HepG2 (cell line): ENCODE results near the gene SPP2. TPM values are rescaled to one million over a fixed set of nuclear protein-coding genes. Genes with fewer than 3 reads are reported as not detected.

ENCODE experiments used
- ATAC-seq: fragments of 200-7000 bp; cut with Tn5 transposase; 3 replicates; pipeline ENCODE4 v1.9.1; 2020; ENCODE audit warnings: mild to moderate bottlenecking, moderate library complexity
- BruUV-seq: library from RNA; stranded (reverse); fragments of 400-500 nt; replicated peaks from 2 replicates; lab custom pipeline; 2021; lab: Mats Ljungman, UMichigan
- CTCF ChIA-PET: fragments of 300-600 bp; formaldehyde crosslinking; extraction: SDS; loops from one replicate; lab custom pipeline; 2021; ENCODE audit warnings: low total read pairs, inconsistent platforms, low intra/inter-chr PET ratio; lab: Yijun Ruan, JAX
- POLR2A ChIA-PET: fragments of 350-600 bp; sonication (Branson Sonifier 250); formaldehyde crosslinking; loops from one replicate; lab custom pipeline; 2020; ENCODE audit warnings: antibody characterized with exemption, inconsistent platforms; lab: Yijun Ruan, JAX
- DNase-seq: peaks from one replicate; pipeline ENCODE4 v3.0.0-alpha.2; 2015; ENCODE audit warnings: low spot score
- FAIRE-seq: peaks from 3 replicates; lab custom pipeline; 2011; peaks lifted over from hg19 to GRCh38; lab: Jason Lieb, UNC
- H2AFZ ChIP-seq: one replicate; pipeline ENCODE4 v1.6.1; 2011; ENCODE audit warnings: low read length, inconsistent platforms
- H3K27ac ChIP-seq: fragments of 300-600 bp; 3 replicates; pipeline ENCODE4 v1.8.0; 2011; ENCODE audit warnings: mixed run types, mild to moderate bottlenecking, mixed read lengths, low read length, inconsistent platforms; ENCODE audit not compliant: insufficient read depth; ENCODE audit errors: extremely low read length
- H3K27me3 ChIP-seq, 2 experiments: fragments of 200-600 bp in 1 of 2; 2 replicates in 1 of 2; 3 replicates in 1 of 2; pipeline versions ENCODE4 v1.6.0 to v1.8.0; 2011; ENCODE audit warnings: low read length in 2 of 2, mild to moderate bottlenecking in 2 of 2, moderate library complexity in 2 of 2, inconsistent platforms in 1 of 2; ENCODE audit not compliant: insufficient read depth in 2 of 2, control insufficient read depth in 1 of 2
- H3K36me3 ChIP-seq, 2 experiments: fragments of 200-600 bp in 1 of 2; replicated peaks in 1 of 2; 2 replicates in 1 of 2; 3 replicates in 1 of 2; pipeline versions ENCODE4 v1.5.1 to v1.8.0; 2011; ENCODE audit warnings: low read length in 2 of 2, inconsistent platforms in 1 of 2; ENCODE audit not compliant: insufficient read depth in 2 of 2, control insufficient read depth in 1 of 2
- H3K4me1 ChIP-seq: 2 replicates; pipeline ENCODE4 v1.5.1; 2012; ENCODE audit warnings: low read length, inconsistent platforms; ENCODE audit not compliant: insufficient read depth
- H3K4me2 ChIP-seq: 2 replicates; pipeline ENCODE4 v1.6.0; 2011; ENCODE audit warnings: low read depth, low read length, inconsistent platforms
- H3K4me3 ChIP-seq, 3 experiments: fragments of 200-600 bp in 1 of 3; sonication (generic), shearing (Covaris generic) in 1 of 3; replicated peaks in 1 of 3; 2 replicates each; pipeline ENCODE4 v1.5.1; 2011 to 2016; ENCODE audit warnings: low read length in 3 of 3, inconsistent platforms in 2 of 3, low read depth in 2 of 3, mild to moderate bottlenecking in 2 of 3, control low read depth in 1 of 3, mixed read lengths in 1 of 3; ENCODE audit not compliant: insufficient read depth in 1 of 3
- H3K79me2 ChIP-seq: one replicate; pipeline ENCODE4 v1.6.1; 2011; ENCODE audit warnings: low read length, inconsistent platforms; ENCODE audit not compliant: insufficient read depth
- H3K9ac ChIP-seq: 2 replicates; pipeline ENCODE4 v1.6.0; 2011; ENCODE audit warnings: mild to moderate bottlenecking, low read depth, low read length, inconsistent platforms; ENCODE audit not compliant: insufficient read depth
- H3K9me3 ChIP-seq: 2 replicates; pipeline ENCODE4 v1.5.1; 2012; ENCODE audit warnings: mild to moderate bottlenecking, low read length
- H4K20me1 ChIP-seq: 2 replicates; pipeline ENCODE4 v1.6.0; 2011; ENCODE audit warnings: inconsistent platforms, mild to moderate bottlenecking, low read length, moderate library complexity; ENCODE audit not compliant: insufficient read depth
- BHLHE40 ChIP-seq: IDR thresholded peaks from 2 replicates; pipeline ENCODE4 v1.6.1; 2011; ENCODE audit warnings: low read length, improper control_type of control experiment
- PHF20 ChIP-seq: sonication (generic); formaldehyde crosslinking; IDR thresholded peaks from 2 replicates; pipeline ENCODE4 v1.5.0; 2020; ENCODE audit warnings: mild to moderate bottlenecking, missing genetic modification reagents
- SMC3 ChIP-seq: IDR thresholded peaks from 2 replicates; pipeline ENCODE4 v1.6.1; 2011; ENCODE audit warnings: low read length, improper control_type of control experiment
- SOX5 ChIP-seq: IDR thresholded peaks from 2 replicates; pipeline ENCODE4 v1.6.1; 2016; ENCODE audit warnings: borderline replicate concordance
- WGBS: methylation state at CpG from one replicate; pipeline ENCODE4 v1.1.6; 2017; ENCODE audit warnings: low lambda C conversion rate; 5-methylcytosine and 5-hydroxymethylcytosine counted together
- in situ Hi-C: cut with HindIII; loops from 2 replicates; pipeline ENCODE4 v1.10.0; 2017; ENCODE audit warnings: low pct_unique_long_range_greater_than_20kb; ENCODE audit not compliant: extremely low pct_ligation_motif_present
- intact Hi-C: fragments of 100-400 bp; cut with micrococcal nuclease; formaldehyde crosslinking; loops from one replicate; pipeline ENCODE4 v1.10.0; 2022; ENCODE audit not compliant: unreplicated experiment
- polyA plus RNA-seq, 8 experiments: library from polyadenylated mRNA; depleted of rRNA in 3 of 8; stranded (reverse) in 7 of 8; unstranded in 1 of 8; fragments of >200 nt; fragmentation: Illumina TruSeq in 4 of 8; extraction: Trizol in 4 of 8; gene quantifications; 2 replicates each; pipeline versions ENCODE4 v1.2.1 to v1.2.3, GENCODE V29; 2011 to 2016; ENCODE audit warnings: low read depth in 4 of 8, missing spikeins in 1 of 8, mixed read lengths in 1 of 8; ENCODE audit not compliant: insufficient read depth in 1 of 8
- total RNA-seq, 5 experiments: library from RNA; depleted of rRNA; stranded (reverse); fragments of >200 nt; fragmentation: Illumina TruSeq; extraction: Trizol; gene quantifications; 2 replicates each; pipeline ENCODE4 v1.2.3, GENCODE V29; 2016; ENCODE audit warnings: low read depth in 1 of 5
- TF ChIP-seq, protein P1 (sequence below): IDR thresholded peaks from 2 replicates; pipeline ENCODE4 v1.4.0; 2020; ENCODE audit warnings: mild to moderate bottlenecking, missing genetic modification reagents
- TF ChIP-seq, protein P2 (sequence below): sonication (generic); formaldehyde crosslinking; IDR thresholded peaks from 2 replicates; pipeline ENCODE4 v1.5.0; 2020; ENCODE audit warnings: mild to moderate bottlenecking, missing genetic modification reagents, moderate library complexity

Gene SPP2
- total and polyA plus RNA-seq, 2 of the 13 experiments (the other 11 are each of a cell fraction or from before 2014, with no cell fraction given): not detected

DNA sequence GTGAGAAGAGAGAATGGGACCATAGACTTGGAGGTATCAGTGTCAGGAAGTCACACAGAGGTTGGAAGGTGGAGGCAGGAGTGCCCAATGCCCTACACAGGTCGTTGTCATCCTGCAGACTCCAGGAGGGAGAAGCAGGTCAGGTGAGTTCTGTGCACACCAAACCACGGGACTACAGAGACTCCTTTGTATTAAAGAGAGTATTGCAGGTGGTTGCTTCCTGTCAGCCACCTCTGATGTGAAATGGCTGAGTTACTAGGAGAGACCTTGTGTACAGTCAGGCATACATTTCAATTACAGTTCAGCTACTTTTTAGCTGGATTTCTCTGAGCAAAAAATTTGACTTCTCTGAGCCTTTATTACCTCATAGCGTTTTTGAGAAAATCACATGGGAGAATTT lies 51.6 kb downstream of the SPP2 start:
- intact Hi-C loops (no loop called here), in situ Hi-C loops (no loop called here)
- BruUV-seq: no TSS peak
- H4K20me1 ChIP-seq: no peaks in the 10 kb centered on the region
- H3K9ac ChIP-seq: no peak overlapping the region
- H3K27ac ChIP-seq: no peak overlapping the region
- no peaks in the 10 kb centered on the region for H3K27me3 ChIP-seq
- no peaks in the 10 kb centered on the region for H3K9me3 ChIP-seq
- peak; percentile 79 for ATAC-seq
- H3K79me2 ChIP-seq: no peaks in the 10 kb centered on the region
- H2AFZ ChIP-seq: no peak overlapping the region
- WGBS: 1% methylated on average over 3 of the region's 3 CpGs
- no peaks in the 10 kb centered on the region for H3K36me3 ChIP-seq
- peak; percentile 34 for DNase-seq
- no peak overlapping the region for H3K4me3 ChIP-seq
- ChIA-PET POLR2A (no interaction called here), CTCF (no interaction called here)
- no peak for FAIRE-seq
- TF ChIP-seq, protein P1, sequence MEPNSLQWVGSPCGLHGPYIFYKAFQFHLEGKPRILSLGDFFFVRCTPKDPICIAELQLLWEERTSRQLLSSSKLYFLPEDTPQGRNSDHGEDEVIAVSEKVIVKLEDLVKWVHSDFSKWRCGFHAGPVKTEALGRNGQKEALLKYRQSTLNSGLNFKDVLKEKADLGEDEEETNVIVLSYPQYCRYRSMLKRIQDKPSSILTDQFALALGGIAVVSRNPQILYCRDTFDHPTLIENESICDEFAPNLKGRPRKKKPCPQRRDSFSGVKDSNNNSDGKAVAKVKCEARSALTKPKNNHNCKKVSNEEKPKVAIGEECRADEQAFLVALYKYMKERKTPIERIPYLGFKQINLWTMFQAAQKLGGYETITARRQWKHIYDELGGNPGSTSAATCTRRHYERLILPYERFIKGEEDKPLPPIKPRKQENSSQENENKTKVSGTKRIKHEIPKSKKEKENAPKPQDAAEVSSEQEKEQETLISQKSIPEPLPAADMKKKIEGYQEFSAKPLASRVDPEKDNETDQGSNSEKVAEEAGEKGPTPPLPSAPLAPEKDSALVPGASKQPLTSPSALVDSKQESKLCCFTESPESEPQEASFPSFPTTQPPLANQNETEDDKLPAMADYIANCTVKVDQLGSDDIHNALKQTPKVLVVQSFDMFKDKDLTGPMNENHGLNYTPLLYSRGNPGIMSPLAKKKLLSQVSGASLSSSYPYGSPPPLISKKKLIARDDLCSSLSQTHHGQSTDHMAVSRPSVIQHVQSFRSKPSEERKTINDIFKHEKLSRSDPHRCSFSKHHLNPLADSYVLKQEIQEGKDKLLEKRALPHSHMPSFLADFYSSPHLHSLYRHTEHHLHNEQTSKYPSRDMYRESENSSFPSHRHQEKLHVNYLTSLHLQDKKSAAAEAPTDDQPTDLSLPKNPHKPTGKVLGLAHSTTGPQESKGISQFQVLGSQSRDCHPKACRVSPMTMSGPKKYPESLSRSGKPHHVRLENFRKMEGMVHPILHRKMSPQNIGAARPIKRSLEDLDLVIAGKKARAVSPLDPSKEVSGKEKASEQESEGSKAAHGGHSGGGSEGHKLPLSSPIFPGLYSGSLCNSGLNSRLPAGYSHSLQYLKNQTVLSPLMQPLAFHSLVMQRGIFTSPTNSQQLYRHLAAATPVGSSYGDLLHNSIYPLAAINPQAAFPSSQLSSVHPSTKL (CRISPR knock-in tag): no peak
- 0 out of 2 replicates have a peak, but pooled peaks have one; percentile 23 for TF ChIP-seq SOX5 (CRISPR knock-in tag)
- TF ChIP-seq BHLHE40: 0 out of 2 replicates have a peak, but pooled peaks have one; percentile 25
- no peak for TF ChIP-seq PHF20 (CRISPR knock-in tag)
- TF ChIP-seq SMC3: 0 out of 2 replicates have a peak, but pooled peaks have one; percentile 9
- TF ChIP-seq, protein P2, sequence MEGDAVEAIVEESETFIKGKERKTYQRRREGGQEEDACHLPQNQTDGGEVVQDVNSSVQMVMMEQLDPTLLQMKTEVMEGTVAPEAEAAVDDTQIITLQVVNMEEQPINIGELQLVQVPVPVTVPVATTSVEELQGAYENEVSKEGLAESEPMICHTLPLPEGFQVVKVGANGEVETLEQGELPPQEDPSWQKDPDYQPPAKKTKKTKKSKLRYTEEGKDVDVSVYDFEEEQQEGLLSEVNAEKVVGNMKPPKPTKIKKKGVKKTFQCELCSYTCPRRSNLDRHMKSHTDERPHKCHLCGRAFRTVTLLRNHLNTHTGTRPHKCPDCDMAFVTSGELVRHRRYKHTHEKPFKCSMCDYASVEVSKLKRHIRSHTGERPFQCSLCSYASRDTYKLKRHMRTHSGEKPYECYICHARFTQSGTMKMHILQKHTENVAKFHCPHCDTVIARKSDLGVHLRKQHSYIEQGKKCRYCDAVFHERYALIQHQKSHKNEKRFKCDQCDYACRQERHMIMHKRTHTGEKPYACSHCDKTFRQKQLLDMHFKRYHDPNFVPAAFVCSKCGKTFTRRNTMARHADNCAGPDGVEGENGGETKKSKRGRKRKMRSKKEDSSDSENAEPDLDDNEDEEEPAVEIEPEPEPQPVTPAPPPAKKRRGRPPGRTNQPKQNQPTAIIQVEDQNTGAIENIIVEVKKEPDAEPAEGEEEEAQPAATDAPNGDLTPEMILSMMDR (CRISPR knock-in tag): peak; percentile 48
- H3K4me1 ChIP-seq: no peaks in the 10 kb centered on the region
- H3K4me2 ChIP-seq: no peak overlapping the region
